Measurements from ENCODE around the gene CSH1. TPM values are rescaled to one million over a fixed set of nuclear protein-coding genes. Genes with fewer than 3 reads are reported as not detected.
A peak's percentile ranks its signal among the peaks of the same experiment; 100 is the strongest.
"Not testable (repeated sequence)": the region's sequence is repeated elsewhere in the genome, so short reads cannot be mapped to it uniquely, and the experiment has no call there.

Gene CSH1
- total and polyA plus RNA-seq, 2 experiments from 2014 or later = not detected

GRCh38 chr17:63880706-63881105, 15.7 kb downstream of the CSH1 start:
- no peak for DNase-seq (ENCODE audit: low read depth in 1 of 2, low spot score in 1 of 2)
- TF ChIP-seq CTCF (IDR thresholded peaks at IDR 0.05; ENCODE audit: low read depth, low read length) = no peak
- no peak overlapping the region for H3K4me3 ChIP-seq

GRCh38 chr17:63878413-63878812, 18.0 kb downstream of the CSH1 start:
- H3K27me3 ChIP-seq; H3K27ac ChIP-seq; H3K9me3 ChIP-seq (ENCODE audit: low read depth); DNase-seq (ENCODE audit: low read depth in 1 of 2, low spot score in 1 of 2); H3K4me1 ChIP-seq (ENCODE audit: low read depth); H3K36me3 ChIP-seq; H3K4me3 ChIP-seq: not testable (repeated sequence)

More at GRCh38 chr17:63880706-63881105, 15.7 kb downstream of the CSH1 start:
- no peaks in the 10 kb centered on the region for H3K9me3 ChIP-seq (ENCODE audit: low read depth)
- no peak overlapping the region for H3K27ac ChIP-seq
- H3K27me3 ChIP-seq = no peaks in the 10 kb centered on the region
- no peaks in the 10 kb centered on the region for H3K4me1 ChIP-seq (ENCODE audit: low read depth)
- no peaks in the 10 kb centered on the region for H3K36me3 ChIP-seq

- H3K27ac ChIP-seq; DNase-seq (ENCODE audit: low read depth in 1 of 2, low spot score in 1 of 2); H3K9me3 ChIP-seq (ENCODE audit: low read depth); H3K4me3 ChIP-seq; H3K4me1 ChIP-seq (ENCODE audit: low read depth); H3K36me3 ChIP-seq; H3K27me3 ChIP-seq: not testable (repeated sequence)
These were observed 21.7 kb downstream of the CSH1 start for GRCh38 chr17:63874693-63875092.

GRCh38 chr17:63874061-63874626, 22.2 kb downstream of the CSH1 start:
- H3K4me3 ChIP-seq; H3K4me1 ChIP-seq (ENCODE audit: low read depth); H3K27me3 ChIP-seq; H3K27ac ChIP-seq; H3K9me3 ChIP-seq (ENCODE audit: low read depth); H3K36me3 ChIP-seq; DNase-seq (ENCODE audit: low read depth in 1 of 2, low spot score in 1 of 2): not testable (repeated sequence)

GRCh38 chr17:63873577-63873976, 22.8 kb downstream of the CSH1 start, which contains the start of gene CSH2:
Gene CSH2 (minus strand): TSS chr17:63873677. CDS start chr17:63873614, 63 bp downstream.
- H3K4me3 ChIP-seq; H3K9me3 ChIP-seq (ENCODE audit: low read depth); H3K4me1 ChIP-seq (ENCODE audit: low read depth); H3K27me3 ChIP-seq; DNase-seq (ENCODE audit: low read depth in 1 of 2, low spot score in 1 of 2); H3K27ac ChIP-seq; H3K36me3 ChIP-seq: not testable (repeated sequence)

GRCh38 chr17:63871646-63872365, 24.6 kb downstream of the CSH1 start:
- not testable (repeated sequence) for H3K9me3 ChIP-seq (ENCODE audit: low read depth); H3K4me3 ChIP-seq; H3K36me3 ChIP-seq; H3K27me3 ChIP-seq; H3K27ac ChIP-seq; DNase-seq (ENCODE audit: low read depth in 1 of 2, low spot score in 1 of 2); H3K4me1 ChIP-seq (ENCODE audit: low read depth)

GRCh38 chr17:63870292-63870665, 26.1 kb downstream of the CSH1 start:
- H3K4me1 ChIP-seq (ENCODE audit: low read depth); DNase-seq (ENCODE audit: low read depth in 1 of 2, low spot score in 1 of 2); H3K27ac ChIP-seq; H3K4me3 ChIP-seq; H3K36me3 ChIP-seq; H3K27me3 ChIP-seq; H3K9me3 ChIP-seq (ENCODE audit: low read depth): not testable (repeated sequence)

- H3K4me3 ChIP-seq; H3K9me3 ChIP-seq (ENCODE audit: low read depth); H3K4me1 ChIP-seq (ENCODE audit: low read depth); H3K27ac ChIP-seq; H3K27me3 ChIP-seq; H3K36me3 ChIP-seq: not testable (repeated sequence)
- TF ChIP-seq CTCF (IDR thresholded peaks at IDR 0.05; ENCODE audit: low read depth, low read length) = peak; percentile 25
- peak; percentile 12 to 14 for DNase-seq (ENCODE audit: low read depth in 1 of 2, low spot score in 1 of 2)
These were observed 26.7 kb downstream of the CSH1 start for GRCh38 chr17:63869491-63870291.

Measured in cardiac muscle cell (in vitro differentiated cells and primary cell).